Astrocyte of the cerebellum (primary cell): ENCODE data around the gene SLC25A4.

Experiments
- DNase-seq: peaks from one replicate; pipeline ENCODE4 v3.0.0-alpha.2; 2011; ENCODE audit warnings: low read depth
- H3K4me3 ChIP-seq: 2 replicates; pipeline ENCODE4 v1.5.1; 2011; ENCODE audit warnings: mild to moderate bottlenecking, low read depth, low read length, moderate library complexity
- in situ Hi-C: cut with HindIII; loops from 2 replicates; pipeline ENCODE4 v1.10.0; 2017; ENCODE audit warnings: low sequenced_read_pairs
- TF ChIP-seq, protein P1 (sequence below): IDR thresholded peaks from 2 replicates; pipeline ENCODE4 v1.5.1; 2012; ENCODE audit warnings: low read length, low read depth, moderate library complexity, mild to moderate bottlenecking; ENCODE audit errors: missing control alignments

Gene SLC25A4

GRCh38 chr4:185109736-185110135 lies 33.3 kb upstream of the SLC25A4 start:
- no peak overlapping the region for H3K4me3 ChIP-seq
- TF ChIP-seq, protein P1, sequence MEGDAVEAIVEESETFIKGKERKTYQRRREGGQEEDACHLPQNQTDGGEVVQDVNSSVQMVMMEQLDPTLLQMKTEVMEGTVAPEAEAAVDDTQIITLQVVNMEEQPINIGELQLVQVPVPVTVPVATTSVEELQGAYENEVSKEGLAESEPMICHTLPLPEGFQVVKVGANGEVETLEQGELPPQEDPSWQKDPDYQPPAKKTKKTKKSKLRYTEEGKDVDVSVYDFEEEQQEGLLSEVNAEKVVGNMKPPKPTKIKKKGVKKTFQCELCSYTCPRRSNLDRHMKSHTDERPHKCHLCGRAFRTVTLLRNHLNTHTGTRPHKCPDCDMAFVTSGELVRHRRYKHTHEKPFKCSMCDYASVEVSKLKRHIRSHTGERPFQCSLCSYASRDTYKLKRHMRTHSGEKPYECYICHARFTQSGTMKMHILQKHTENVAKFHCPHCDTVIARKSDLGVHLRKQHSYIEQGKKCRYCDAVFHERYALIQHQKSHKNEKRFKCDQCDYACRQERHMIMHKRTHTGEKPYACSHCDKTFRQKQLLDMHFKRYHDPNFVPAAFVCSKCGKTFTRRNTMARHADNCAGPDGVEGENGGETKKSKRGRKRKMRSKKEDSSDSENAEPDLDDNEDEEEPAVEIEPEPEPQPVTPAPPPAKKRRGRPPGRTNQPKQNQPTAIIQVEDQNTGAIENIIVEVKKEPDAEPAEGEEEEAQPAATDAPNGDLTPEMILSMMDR = no peak
- no peak for DNase-seq
- in situ Hi-C loops = loop anchor here (5.0 kb wide), 1 partner anchor 53 kb away; no protein-coding TSS in a partner anchor

DNA sequence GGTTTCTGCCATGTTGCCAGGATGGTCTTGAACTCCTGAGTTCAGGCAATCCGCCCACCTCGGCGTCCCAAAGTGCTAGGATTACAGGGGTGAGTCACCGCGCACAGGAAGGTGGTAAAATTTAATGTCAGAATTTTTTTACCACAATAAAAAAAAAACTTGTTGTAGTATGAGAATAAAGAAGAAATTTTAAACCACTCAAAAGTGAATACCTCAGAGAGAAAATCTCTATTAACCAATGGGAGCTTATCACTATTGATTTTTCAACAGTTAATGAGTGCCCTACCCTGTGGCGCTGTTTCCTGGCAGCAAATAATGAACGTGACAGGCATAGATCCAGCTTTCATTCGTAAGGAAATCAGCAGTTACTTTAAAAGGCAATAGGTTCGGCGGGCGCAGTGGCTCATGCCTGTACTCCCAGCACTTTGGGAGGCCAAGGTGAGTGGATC lies 32.7 kb upstream of the SLC25A4 start:
- in situ Hi-C loops = no loop called here
- TF ChIP-seq, protein P1 = no peak

DNA sequence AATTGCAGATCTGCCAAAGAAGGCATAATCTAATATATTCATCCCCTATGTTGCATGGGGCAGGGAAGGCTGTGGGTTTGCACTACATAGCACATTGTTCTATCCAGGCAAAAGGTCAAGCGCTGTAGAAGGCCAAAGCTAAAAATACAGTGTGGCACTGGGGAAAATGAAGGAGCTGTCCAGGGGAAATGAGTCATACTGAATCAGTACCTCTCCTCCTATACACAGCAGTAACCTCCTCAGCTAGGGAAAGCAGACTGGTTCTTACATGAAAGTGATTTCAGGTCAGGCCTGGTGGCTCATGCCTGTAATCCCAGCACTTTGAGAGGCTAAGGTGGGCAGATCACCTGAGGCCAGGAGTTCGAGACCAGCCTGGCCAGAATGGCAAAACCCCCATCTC lies 31.0 kb upstream of the SLC25A4 start:
- TF ChIP-seq, protein P1 = no peak
- in situ Hi-C loops = no loop called here
- DNase-seq = peak; percentile 86
- no peak overlapping the region for H3K4me3 ChIP-seq

More for the DNA sequence above, 32.7 kb upstream of the SLC25A4 start:
- DNase-seq = no peak
- no peak overlapping the region for H3K4me3 ChIP-seq

- TF ChIP-seq, protein P1 = no peak
- in situ Hi-C loops = no loop called here
- DNase-seq = no peak
- no peak overlapping the region for H3K4me3 ChIP-seq
Observed at GRCh38 chr4:185113340-185113739, 29.7 kb upstream of the SLC25A4 start.

GRCh38 chr4:185115827-185116232 lies 27.2 kb upstream of the SLC25A4 start:
- in situ Hi-C loops = no loop called here
- DNase-seq = peak; percentile 43
- TF ChIP-seq, protein P1 = no peak
- H3K4me3 ChIP-seq = no peak overlapping the region

- DNase-seq = no peak
- in situ Hi-C loops = no loop called here
- no peak overlapping the region for H3K4me3 ChIP-seq
- TF ChIP-seq, protein P1 = no peak
Observed at GRCh38 chr4:185117300-185117934, 25.6 kb upstream of the SLC25A4 start.
